Pancreas (tissue), 10 donors: ENCODE results near the gene PPM1H. TPM values are rescaled to one million over a fixed set of nuclear protein-coding genes. Genes with fewer than 3 reads are reported as not detected.
"Not testable (repeated sequence)": the region's sequence is repeated elsewhere in the genome, so short reads cannot be mapped to it uniquely, and the experiment has no call there.

Source experiments
- ATAC-seq, 4 donors: fragments of 200-7000 bp; cut with Tn5 transposase; one replicate each; pipeline versions ENCODE4 v1.8.0 to v1.9.1; 2020; ENCODE audit warnings: mild to moderate bottlenecking in 4 of 4, moderate library complexity in 4 of 4
- DNase-seq, 6 donors: peaks; one replicate each; pipeline ENCODE4 v3.0.0-alpha.2; 2020
- FAIRE-seq: peaks from 2 replicates; lab custom pipeline; 2012; peaks lifted over from hg19 to GRCh38; lab: Jason Lieb, UNC
- H3K27ac ChIP-seq, 4 donors: fragments of 200-600 bp; sonication (generic); 1 replicate in 3 of 4; 2 replicates in 1 of 4; pipeline versions ENCODE4 v1.5.0 to v1.8.0; 2020
- H3K27me3 ChIP-seq, 4 donors: fragments of 200-600 bp; one replicate each; pipeline ENCODE4 v1.8.0; 2021
- H3K36me3 ChIP-seq, 3 donors: fragments of 200-600 bp; sonication (generic) in 1 of 3; one replicate each; pipeline versions ENCODE4 v1.5.0 to v1.8.0; 2020 to 2021
- H3K4me1 ChIP-seq, 3 donors: fragments of 200-600 bp; one replicate each; pipeline ENCODE4 v1.8.0; 2021
- H3K4me3 ChIP-seq, 4 donors: fragments of 200-600 bp; sonication (generic) in 2 of 4; one replicate each; pipeline versions ENCODE4 v1.5.0 to v1.8.0; 2020 to 2021
- H3K9me3 ChIP-seq, 4 donors: fragments of 200-600 bp; one replicate each; pipeline ENCODE4 v1.8.0; 2021
- WGBS, 2 donors: extraction: QIAGEN DNeasy Blood & Tissue Kit; methylation state at CpG; one replicate each; pipeline ENCODE4 v1.1.7; 2013; 5-methylcytosine and 5-hydroxymethylcytosine counted together
- intact Hi-C, 3 donors: fragments of 100-400 bp; cut with DNase I; formaldehyde crosslinking; loops; one replicate each; pipeline versions ENCODE4 v1.11.1 to v1.14.2; 2022
- polyA plus RNA-seq, 2 donors: library from polyadenylated mRNA; stranded (reverse); fragments of 200-250 nt; gene quantifications; one replicate each; pipeline ENCODE4 v1.2.3, GENCODE V29; 2013
- total RNA-seq, 6 donors: library from RNA; stranded (reverse); fragmentation: NEBNext Ultra II Directional in 4 of 6; extraction: Animal tissue kit (Norgen Biotek cat#: 25700) in 4 of 6; gene quantifications; one replicate each; pipeline versions ENCODE4 v1.2.1 to v1.2.4, GENCODE V29; 2021 to 2023
- TF ChIP-seq, protein P1 (sequence below), 4 donors: fragments of 200-600 bp; sonication (generic) in 3 of 4; IDR thresholded peaks; one replicate each; pipeline versions ENCODE4 v1.5.0 to v1.8.0; 2021; ENCODE audit warnings: antibody characterized with exemption in 4 of 4
- donor health status: healthy with polysubstance abuse.
- donor health status: DM: no; HTN: no; CAD: no; lungs with moderate emphysema.
- donor health status: DM: no; HTN: no; CAD: no.
- donor health status: control.
- donor health status: control.
- donor health status: Bipolar disorder and iron deficiency.
- donor health status: DM: yes; HTN: yes; CAD: no.
- donor health status: DM: no; HTN: no; CAD: no.
- donor health status: DM: no; HTN: no; CAD: no.
- donor health status: DM: yes; HTN: yes; CAD: no.

PPM1H gene
- total and polyA plus RNA-seq, 8 donors, result 1.7 to 12.9 (median 5.8) TPM

DNA sequence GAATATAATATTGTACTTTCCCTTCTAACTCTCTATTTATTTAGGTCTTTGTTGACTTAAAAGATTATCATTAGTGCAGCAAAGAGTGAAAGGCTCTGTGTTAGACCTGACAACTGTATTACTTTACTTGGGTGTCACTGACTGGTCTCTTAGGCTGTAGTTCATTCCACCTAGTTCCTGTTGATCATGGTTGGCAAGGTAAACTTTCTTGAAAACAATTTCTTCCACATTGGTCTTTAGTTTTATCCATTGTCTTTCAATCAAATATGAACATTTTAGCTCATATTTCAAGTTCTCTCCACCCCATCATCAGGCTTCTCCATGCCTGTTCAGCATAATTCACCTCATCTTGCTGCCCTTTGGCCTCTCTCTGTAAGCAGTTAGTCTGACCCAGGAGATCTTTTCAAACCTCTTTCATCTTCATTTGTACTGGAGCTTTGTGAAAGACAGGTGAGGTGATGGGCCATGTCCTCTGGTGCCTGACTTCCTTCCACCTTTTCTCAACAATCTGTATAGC is 32.1 kb upstream of the PPM1H start:
- Histone ChIP-seq H3K4me3 (no peak overlapping the region), H3K4me1 (peaks cover 0 to 13% (median 7%) of the 10 kb centered on the region in 3 donors), H3K27me3 (no peaks in the 10 kb centered on the region), H3K36me3 (no peaks in the 10 kb centered on the region), H3K9me3 (no peaks in the 10 kb centered on the region), H3K27ac (peak overlapping the region in 1 of 4 donors; percentile 57)
- no peak for DNase-seq
- intact Hi-C loops, result no loop called here
- ATAC-seq, result peak; percentile 43 to 80 (median 73)
- no peak for FAIRE-seq
- TF ChIP-seq, protein P1, sequence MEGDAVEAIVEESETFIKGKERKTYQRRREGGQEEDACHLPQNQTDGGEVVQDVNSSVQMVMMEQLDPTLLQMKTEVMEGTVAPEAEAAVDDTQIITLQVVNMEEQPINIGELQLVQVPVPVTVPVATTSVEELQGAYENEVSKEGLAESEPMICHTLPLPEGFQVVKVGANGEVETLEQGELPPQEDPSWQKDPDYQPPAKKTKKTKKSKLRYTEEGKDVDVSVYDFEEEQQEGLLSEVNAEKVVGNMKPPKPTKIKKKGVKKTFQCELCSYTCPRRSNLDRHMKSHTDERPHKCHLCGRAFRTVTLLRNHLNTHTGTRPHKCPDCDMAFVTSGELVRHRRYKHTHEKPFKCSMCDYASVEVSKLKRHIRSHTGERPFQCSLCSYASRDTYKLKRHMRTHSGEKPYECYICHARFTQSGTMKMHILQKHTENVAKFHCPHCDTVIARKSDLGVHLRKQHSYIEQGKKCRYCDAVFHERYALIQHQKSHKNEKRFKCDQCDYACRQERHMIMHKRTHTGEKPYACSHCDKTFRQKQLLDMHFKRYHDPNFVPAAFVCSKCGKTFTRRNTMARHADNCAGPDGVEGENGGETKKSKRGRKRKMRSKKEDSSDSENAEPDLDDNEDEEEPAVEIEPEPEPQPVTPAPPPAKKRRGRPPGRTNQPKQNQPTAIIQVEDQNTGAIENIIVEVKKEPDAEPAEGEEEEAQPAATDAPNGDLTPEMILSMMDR (IDR thresholded peaks at IDR 0.05), result no peak

DNA sequence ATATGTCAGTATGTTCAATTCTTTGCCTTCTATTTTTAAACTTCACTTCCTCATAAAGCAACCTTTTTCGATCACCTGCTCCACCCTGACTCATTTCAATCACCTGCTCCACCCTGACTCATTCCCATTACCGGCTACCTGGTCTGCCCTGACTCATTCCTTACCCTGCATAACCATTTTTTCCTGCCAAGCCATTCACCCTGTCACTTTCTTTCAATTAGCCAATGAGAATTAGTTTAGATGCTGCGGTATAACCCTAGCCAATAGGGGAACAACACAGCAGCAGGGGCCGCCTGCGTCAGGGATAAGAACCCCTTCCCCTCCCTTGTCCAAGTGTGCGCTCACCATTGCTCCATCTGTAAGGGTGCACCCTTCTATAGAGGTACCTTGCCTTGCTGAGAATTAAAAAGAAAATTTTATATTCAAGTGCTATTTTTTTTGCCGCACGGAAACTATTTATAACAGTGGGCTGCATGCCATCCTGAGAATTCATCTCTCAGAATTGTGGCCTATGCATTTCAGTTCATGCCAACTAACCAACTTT is 31.6 kb upstream of the PPM1H start:
- FAIRE-seq, H3K4me3 ChIP-seq, intact Hi-C loops, H3K36me3 ChIP-seq, H3K27me3 ChIP-seq, H3K9me3 ChIP-seq: not testable (repeated sequence)
- Histone ChIP-seq H3K4me1 (peaks cover 0 to 13% (median 7%) of the 10 kb centered on the region in 3 donors), H3K27ac (peak overlapping the region in 1 of 4 donors; percentile 57)
- DNase-seq, result peak in 1 of 6 donors; percentile 10
- 71 to 82% methylated on average over 8 of the region's 8 CpGs for WGBS, 2 donors
- peak; percentile 56 to 91 (median 70) for ATAC-seq

DNA sequence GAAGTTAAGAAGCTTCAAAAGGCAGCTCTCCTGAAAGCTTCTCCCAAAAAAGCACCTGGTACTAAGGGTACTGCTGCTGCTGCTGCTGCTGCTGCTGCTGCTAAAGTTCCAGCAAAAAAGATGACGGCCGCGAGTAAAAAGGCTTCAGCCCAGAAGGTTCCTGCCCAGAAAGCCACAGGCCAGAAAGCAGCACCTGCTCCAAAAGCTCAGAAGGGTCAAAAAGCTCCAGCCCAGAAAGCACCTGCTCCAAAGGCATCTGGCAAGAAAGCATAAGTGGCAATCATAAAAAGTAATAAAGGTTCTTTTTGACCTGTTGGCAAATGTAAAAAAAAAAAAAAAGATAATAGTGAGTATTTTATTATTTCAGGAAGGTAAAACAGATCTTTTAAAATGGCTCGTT is 30.8 kb upstream of the PPM1H start:
- H3K36me3 ChIP-seq, intact Hi-C loops, H3K4me3 ChIP-seq, H3K27me3 ChIP-seq, FAIRE-seq, DNase-seq, ATAC-seq, H3K9me3 ChIP-seq: not testable (repeated sequence)
- 76 to 87% methylated on average over 4 of the region's 4 CpGs for WGBS, 2 donors
- Histone ChIP-seq H3K4me1 (peaks cover 0 to 13% (median 7%) of the 10 kb centered on the region in 3 donors), H3K27ac (peak overlapping the region in 1 of 4 donors; percentile 57)

DNA sequence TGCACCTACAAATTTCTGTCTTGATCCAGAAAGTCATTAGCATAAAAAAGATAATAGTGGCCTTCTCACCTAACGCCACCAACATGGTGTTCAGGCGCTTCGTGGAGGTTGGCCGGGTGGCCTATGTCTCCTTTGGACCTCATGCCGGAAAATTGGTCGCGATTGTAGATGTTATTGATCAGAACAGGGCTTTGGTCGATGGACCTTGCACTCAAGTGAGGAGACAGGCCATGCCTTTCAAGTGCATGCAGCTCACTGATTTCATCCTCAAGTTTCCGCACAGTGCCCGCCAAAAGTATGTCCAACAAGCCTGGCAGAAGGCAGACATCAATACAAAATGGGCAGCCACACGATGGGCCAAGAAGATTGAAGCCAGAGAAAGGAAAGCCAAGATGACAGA is 30.3 kb upstream of the PPM1H start:
- not testable (repeated sequence) for H3K27me3 ChIP-seq

DNA sequence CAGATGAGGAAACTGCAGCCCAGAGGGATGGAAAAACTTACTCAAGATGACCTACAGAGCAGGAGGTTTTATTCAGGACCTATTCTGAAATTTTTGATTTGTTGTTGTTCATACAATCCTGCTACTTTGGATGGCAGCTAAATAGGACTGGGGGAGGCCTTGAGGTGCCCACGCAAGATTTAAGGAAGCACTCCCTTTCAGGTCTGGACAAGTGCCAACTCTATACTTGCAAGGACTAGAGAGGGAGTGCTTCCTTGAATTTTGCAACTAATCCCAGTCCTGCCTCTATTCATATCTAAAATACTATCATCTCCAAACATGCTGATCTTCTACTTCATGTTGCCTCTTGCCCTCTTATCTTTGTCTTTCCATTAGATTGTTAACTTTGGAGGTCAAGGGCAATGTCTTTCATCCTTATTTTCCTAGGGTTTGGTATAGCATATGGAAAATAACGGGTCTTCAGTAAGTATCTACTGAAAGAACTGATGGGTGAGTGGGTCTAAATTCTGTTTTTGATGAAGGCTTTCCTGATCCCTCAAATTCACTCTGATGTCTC is 28.6 kb upstream of the PPM1H start:
- no peak for ATAC-seq
- no peak overlapping the region for H3K4me3 ChIP-seq
- no peak overlapping the region for H3K27ac ChIP-seq
- TF ChIP-seq, protein P1 (IDR thresholded peaks at IDR 0.05), result no peak
- H3K9me3 ChIP-seq, result no peaks in the 10 kb centered on the region
- WGBS, 2 donors, result 75 to 83% methylated on average over 2 of the region's 2 CpGs
- H3K36me3 ChIP-seq, result no peaks in the 10 kb centered on the region
- peaks cover 0 to 9% (median 0%) of the 10 kb centered on the region in 3 donors for H3K4me1 ChIP-seq
- FAIRE-seq, result no peak
- DNase-seq, result no peak
- H3K27me3 ChIP-seq, result no peaks in the 10 kb centered on the region
- intact Hi-C loops, result no loop called here

More for the DNA sequence above, 30.3 kb upstream of the PPM1H start:
- H3K9me3 ChIP-seq, H3K27ac ChIP-seq, DNase-seq, H3K4me3 ChIP-seq, H3K36me3 ChIP-seq, ATAC-seq, FAIRE-seq, intact Hi-C loops: not testable (repeated sequence)
- peaks cover 0 to 13% (median 7%) of the 10 kb centered on the region in 3 donors for H3K4me1 ChIP-seq
- 76 to 91% methylated on average over 11 of the region's 11 CpGs for WGBS, 2 donors

DNA sequence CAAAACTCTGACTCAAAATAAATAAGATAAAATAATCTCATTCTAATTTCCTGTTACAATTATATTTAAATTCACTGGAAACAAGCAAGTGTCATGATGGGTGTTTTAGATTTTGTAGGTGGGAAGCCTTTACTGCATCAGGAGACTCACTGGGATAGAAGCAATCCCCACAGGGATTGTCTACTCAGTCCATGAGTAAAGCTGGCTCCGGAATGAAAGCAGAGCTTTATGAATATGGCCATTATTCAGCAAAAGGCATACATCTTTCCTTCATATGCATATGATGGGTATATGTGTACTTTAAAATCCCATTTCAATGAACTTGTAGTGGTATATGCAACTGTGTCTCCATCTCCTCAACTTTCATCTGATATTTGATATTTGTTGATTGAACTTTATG is 25.4 kb upstream of the PPM1H start:
- FAIRE-seq, result no peak
- Histone ChIP-seq H3K4me1 (peaks cover 3 to 9% (median 8%) of the 10 kb centered on the region in 3 donors), H3K9me3 (no peaks in the 10 kb centered on the region), H3K27me3 (no peaks in the 10 kb centered on the region), H3K36me3 (no peaks in the 10 kb centered on the region), H3K4me3 (no peak overlapping the region), H3K27ac (no peak overlapping the region)
- no peak for DNase-seq
- TF ChIP-seq, protein P1 (IDR thresholded peaks at IDR 0.05), result no peak
- no peak for ATAC-seq
- intact Hi-C loops, result no loop called here
- whole genome bisulfite sequencing, 2 donors, result 89 to 95% methylated on average over 1 of the region's 1 CpG
